Lung microvascular endothelial cell (primary cell): Measurements from ENCODE around the gene IL36G. TPM values are rescaled to one million over a fixed set of nuclear protein-coding genes. Genes with fewer than 3 reads are reported as not detected.

ENCODE experiments used
- DNase-seq, 2 donors: peaks; one replicate each; pipeline versions ENCODE4 v3.0.0 to v3.0.0-alpha.2; 2010; ENCODE audit warnings: low read depth in 2 of 2
- total RNA-seq: library from RNA; depleted of rRNA; stranded (reverse); fragments of >200 nt; gene quantifications from 2 replicates; pipeline ENCODE4 v1.2.1, GENCODE V29; 2014

Gene IL36G
- total RNA-seq, 1 donor from 2014 or later, result not detected

DNA sequence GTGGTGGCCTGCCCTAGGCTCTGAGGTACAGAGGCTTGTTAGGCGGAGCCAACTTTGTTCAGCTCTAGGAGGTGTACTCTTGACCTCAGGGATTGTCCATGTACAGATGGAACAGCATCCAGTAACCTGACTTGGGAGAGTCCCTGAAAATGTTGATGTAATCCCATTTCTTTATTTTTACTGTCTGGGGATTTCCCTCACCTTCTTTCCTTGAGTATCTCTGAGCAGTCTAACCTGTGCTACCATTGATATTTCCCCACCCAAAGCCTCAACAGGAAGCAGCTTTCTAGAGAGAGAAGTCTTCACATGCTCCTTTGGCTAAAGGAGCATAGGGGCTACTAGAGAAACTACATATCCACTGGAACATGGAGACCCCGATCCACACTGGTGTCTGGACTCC is 37.8 kb downstream of the IL36G start:
- DNase-seq, result no peak

GRCh38 chr2:113018509-113018908 is 40.7 kb downstream of the IL36G start:
- DNase-seq, result no peak

GRCh38 chr2:113021312-113021711 is 43.5 kb downstream of the IL36G start:
- no peak for DNase-seq

GRCh38 chr2:113024764-113025163 is 47.0 kb downstream of the IL36G start:
- no peak for DNase-seq

DNA sequence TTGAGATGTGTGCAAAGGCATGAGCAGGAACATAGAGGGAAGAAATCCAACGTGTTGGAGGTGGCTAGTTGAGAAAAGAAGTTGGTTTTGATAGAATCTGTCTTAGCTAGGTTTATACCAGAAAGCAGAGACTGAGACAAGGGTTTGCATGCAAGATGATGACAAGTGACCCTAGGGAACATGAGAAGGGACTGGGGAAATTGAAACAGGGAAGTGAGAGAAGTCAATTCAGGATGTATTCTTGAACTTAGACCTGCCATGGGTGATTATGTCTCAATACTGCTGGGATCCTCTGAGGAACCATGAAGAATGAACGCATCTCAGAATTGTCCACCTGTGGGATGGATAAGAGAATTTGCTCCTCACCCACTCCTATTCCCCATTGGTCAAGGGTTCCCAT is 47.9 kb downstream of the IL36G start:
- DNase-seq, result no peak

GRCh38 chr2:113027691-113028090 is 49.9 kb downstream of the IL36G start:
- no peak for DNase-seq

DNA sequence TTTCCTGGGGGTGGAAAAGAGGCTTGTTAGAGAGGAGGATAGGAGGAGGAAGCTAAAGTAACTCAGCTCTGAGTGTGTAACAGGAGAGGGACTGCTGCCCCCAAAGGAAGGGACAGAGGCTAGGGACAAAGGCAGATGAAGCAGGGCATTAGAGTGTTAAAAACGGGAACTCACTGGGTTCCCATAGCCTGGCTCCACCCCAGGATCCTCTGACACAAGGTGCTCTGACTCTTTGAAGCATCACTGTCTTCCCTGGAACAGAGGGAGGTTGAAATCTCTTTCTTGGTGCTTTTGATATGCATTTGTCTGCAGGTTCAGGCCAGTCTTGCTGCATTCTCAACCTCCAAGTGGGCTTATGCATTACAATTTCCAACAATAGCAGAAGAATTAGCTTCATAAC is 50.3 kb downstream of the IL36G start:
- no peak for DNase-seq

- DNase-seq, result no peak
Observed at GRCh38 chr2:113032737-113033136, 54.9 kb downstream of the IL36G start.

DNA sequence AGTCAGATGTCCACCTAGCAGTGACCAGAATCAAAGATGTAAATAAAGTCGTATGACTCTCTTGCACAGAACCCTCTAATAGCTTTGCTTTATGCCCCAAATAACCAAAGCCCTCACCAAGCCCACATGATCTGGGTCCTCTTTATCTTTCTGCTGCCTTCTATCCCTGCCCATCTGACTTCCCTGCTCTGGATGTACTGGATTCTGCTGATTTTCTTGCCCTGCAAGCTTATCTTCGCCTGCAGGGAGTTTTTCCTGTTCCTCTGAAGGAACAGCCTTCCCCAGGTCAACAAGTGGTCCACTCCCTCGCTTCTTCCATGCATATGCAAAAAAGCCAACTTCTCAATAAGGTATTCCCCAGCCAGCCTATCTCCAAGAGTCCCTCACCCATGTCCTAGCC is 56.2 kb downstream of the IL36G start:
- DNase-seq, result no peak

Other genes starting within 250 kb of the IL36G start
- 0.60 and 2.0 TPM in 2 replicates for gene CKAP2L, start 213.4 kb upstream of the IL36G start, total RNA-seq
- under 0.01 TPM in 1 of 2 replicates, not detected in the other for gene IL1A, start 193.5 kb upstream of the IL36G start, total RNA-seq
- 0.22 TPM in 1 of 2 replicates, not detected in the other for gene IL1B, start 141.2 kb upstream of the IL36G start, total RNA-seq
- gene IL37, start 66.8 kb upstream of the IL36G start, total RNA-seq, result not detected in 2 replicates
- gene IL36A, start 27.5 kb downstream of the IL36G start, total RNA-seq, result not detected in 2 replicates
- not detected in 2 replicates for gene IL36B, start 74.9 kb downstream of the IL36G start, total RNA-seq
- gene IL36RN, start 81.2 kb downstream of the IL36G start, total RNA-seq, result not detected in 2 replicates
- gene IL1F10, start 90.0 kb downstream of the IL36G start, total RNA-seq, result not detected in 2 replicates
- gene IL1RN, start 149.6 kb downstream of the IL36G start, total RNA-seq, result not detected in 2 replicates
- 0.44 and 1.2 TPM in 2 replicates for gene PSD4, start 196.0 kb downstream of the IL36G start, total RNA-seq